Hematopoietic multipotent progenitor cell treated with erythropoietin and hydrocortisone succinate and interleukin-3 and kit ligand, for 4 days (in vitro differentiated cells): ENCODE measurements around the gene FBN2.
"Not testable (repeated sequence)": the region's sequence is repeated elsewhere in the genome, so short reads cannot be mapped to it uniquely, and the experiment has no call there.

Experiments used
- DNase-seq: peaks from one replicate; pipeline ENCODE4 v3.0.0-alpha.2; 2015

Gene FBN2

DNA sequence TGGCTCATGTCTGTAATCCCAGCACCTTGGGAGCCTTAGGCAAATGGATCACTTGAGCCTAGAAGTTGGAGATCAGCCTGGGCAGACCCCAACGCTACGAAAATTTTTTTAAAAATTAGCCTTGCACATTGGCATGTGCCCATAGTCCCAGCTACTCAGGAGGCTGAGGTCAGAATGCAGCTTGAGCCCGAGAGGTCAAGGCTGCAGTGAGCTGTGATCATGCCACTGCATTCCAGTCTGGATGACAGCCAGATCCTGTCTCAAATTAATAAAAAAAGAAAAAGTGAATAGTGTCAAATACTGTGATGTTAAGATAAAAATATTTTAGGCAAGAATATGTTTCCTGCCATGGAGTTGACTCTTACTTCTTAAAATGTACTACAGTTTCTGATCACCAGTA, 5.3 kb downstream of the FBN2 start:
- DNase-seq: no peak

DNA sequence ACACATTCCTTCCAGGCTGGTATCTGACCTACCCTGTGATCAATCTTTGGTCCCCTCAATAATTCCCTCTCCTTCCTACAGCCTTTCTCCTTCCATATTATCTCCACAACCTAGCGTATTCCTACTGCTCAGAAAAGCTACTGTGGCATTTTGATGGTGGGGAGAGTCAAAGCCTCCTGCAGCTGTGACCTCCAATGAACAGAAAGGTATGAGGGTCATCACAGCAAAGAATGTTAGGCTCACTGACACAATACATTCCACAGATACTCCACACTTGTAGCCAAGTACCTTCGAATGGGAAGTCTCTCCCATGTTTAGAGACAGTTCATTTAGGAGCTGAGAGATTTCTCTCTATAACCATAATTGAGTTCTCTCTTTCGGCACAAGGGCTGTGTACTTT, 5.9 kb downstream of the FBN2 start:
- no peak for DNase-seq

DNA sequence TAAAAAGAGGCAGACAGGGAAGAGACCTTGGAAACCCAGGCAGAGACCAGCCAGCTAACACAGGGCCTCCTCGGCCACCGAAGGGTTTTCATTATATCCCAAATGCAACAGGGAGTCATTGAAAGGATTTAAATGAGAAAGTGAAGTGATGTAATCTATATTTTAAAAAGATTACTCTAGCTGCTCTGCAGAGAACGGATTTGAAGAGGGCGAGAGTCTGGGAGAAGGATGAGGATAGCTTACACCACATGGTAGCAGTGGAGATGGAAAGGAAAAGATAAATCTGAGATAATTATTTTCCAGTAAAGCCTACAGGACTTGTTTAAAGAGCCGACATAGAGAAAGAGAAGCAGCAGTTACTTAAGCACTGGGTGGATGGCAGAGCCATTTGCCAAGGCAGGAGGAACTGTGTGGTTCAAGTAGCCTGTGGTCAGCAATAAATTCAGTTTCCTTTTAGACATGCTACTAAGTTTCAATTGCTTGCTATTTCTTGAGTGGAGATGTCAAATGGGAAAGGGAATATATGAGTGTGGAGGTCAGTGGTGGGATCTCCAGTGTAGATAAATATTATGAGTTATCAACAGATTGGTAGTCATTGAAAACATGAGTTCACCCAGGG, 9.3 kb downstream of the FBN2 start:
- no peak for DNase-seq

DNA sequence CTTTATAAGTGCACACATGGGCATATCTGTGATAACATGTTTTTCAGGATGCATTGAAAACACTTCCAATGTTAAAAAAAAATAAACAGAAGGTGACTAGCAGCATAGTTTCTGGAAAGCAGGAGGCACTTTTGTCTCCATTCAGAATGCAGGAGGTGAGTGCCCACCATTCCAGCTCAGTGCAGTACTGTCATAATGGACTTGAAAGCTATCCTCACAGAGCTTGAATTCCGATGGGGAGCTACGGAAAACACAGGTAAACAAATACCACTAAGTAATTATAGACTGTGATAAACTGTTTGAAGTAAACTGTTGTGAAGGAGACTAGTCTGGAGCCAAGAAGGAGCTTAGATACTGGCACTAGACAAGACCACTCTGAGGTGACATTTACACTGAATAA, 9.9 kb downstream of the FBN2 start:
- DNase-seq: no peak

DNA sequence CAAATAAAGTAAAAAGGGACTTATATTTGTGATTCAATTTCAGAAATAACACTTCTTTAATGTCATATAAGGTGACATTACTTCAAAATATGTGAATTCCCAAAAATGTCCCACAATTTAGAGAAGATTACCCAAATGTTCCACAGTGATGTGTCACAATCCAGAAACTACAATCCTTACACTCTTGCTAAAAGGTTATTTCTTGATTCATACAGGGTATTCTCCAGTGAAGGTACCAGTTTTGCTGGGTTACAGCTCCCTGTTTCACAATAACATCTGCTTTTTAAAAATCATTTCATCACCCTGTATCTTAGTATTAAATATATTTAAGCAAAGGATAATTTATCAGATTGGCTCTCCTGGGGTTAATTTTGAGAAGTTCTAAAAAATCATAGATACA, 11.0 kb downstream of the FBN2 start:
- no peak for DNase-seq

DNA sequence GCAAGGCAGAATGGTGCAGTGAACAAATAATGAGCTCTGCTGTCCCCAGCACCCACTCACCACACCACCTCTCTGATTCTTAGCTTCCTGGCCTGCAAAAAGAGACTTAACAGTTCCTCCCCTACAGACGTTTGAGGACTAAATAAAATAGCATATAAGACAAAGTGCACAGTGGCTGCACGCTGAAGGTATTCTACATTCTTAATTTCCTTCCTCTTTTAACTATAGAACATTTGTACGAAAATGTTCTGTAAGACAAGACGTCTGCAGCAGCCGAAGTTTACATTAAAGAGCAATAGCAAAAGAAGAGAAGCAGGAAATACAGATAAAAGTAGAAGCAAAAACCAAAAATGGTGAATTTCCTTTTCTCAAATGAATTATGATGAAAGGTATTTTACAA, 15.7 kb downstream of the FBN2 start:
- DNase-seq: peak; percentile 28

DNA sequence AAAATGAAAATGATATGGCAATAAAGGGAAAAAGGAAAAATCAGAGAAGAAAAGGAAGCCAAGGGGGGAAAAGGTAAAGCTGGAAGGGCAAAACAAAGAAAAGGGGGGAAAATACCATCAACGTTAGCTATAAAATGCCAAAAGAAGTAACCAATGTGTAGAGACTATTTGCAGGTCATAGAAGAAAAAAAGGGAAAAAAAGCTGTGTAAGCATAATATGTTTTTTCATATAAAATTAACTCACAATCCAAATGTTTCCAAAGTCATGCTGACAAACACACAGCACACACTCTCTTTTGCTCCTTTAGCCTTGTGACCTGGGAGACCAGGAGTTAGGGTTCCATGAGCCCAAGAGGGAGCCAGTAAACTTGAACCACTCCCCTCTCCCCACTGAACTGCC, 18.2 kb downstream of the FBN2 start:
- DNase-seq: no peak

DNA sequence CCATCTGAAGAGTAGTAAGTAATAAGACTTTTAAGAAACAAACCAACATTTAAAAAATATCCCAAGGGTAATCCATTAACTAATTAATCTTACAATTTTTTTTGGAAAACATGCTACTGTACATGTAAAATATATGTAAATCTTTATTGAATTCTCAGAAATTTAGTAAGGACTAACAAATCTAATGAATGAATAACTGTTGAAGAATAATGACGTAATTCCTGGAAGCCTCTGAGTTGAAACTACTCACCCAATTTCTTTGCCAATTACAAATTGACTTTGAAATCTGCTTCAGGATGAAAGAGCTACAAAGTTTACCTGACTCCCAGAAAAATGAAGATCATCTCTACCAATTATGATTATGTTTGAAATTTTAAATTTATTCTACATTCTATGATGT, 21.1 kb downstream of the FBN2 start:
- no peak for DNase-seq

DNA sequence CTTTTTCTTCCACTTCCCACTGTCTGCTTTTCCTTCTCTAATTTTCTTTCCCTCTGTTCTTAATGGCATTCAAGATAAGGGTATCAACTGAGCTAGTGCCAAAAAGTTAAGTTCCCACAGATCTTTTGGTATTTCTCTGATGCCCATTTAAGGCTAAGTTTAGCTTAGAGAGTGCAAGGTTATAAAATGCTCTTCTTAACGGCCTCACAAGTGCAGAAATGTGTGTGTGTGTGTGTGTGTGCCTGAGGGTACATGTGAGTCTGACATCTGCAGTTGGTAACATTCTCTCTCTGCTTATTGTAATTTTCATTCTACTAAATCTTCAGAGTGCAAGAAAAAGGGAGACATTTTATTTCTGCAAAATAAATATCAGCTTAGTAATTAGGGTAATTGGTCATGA, 24.2 kb downstream of the FBN2 start:
- no peak for DNase-seq

DNA sequence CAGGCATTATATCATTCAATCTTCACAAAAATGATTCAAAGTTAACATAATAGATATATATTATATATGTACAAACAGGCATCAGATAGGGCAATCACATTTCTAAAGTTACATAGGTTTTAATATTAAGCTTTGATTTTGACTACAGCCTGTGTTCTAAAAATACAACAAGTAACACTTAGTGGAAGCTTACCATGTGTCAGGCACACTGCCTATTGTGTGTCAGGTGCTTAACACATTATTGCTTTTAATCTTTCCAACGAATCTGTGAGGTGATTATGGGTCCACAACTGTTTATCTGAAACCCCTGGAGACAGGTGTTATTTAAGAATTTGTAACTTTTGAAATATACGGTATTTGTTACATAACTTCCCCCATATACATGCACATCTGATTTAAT, 25.2 kb downstream of the FBN2 start:
- no peak for DNase-seq

DNA sequence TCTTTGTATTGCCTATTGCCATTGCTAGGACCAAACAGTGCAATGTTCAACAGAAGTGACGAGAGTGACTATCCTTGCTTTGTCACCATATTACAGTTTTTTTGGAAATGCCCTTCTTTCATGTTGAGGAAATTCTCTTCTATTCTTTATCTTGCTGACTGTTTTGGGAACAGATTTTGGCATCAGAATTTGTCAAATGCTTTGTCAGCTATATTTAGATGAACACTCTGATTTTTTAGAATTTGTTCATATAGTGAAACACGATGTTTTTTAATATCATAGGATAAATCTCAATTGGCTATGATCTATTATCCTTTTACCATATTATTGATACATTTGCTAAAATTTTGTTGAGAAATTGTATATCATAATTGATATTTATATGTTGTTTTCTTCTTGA, 31.4 kb downstream of the FBN2 start:
- DNase-seq: no peak

DNA sequence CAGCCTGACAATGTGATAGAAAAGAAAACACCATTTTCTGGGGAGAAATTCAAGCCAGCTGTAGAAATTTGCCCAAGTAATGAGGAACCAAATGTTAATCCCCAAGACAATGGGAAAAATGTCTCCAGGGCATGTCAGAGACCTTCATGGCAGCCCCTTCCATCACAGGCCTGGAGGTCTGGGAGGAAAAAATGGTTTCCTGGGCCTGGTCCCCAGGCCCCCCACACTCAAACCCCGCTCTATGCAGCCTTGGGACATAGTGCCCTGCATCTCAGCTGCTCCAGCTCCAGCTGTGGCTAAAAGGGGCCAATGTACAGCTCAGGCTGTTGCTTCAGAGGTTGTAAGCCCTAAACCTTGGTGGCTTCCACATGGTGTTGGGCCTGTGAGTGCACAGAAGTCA, 34.3 kb downstream of the FBN2 start:
- DNase-seq: not testable (repeated sequence)

DNA sequence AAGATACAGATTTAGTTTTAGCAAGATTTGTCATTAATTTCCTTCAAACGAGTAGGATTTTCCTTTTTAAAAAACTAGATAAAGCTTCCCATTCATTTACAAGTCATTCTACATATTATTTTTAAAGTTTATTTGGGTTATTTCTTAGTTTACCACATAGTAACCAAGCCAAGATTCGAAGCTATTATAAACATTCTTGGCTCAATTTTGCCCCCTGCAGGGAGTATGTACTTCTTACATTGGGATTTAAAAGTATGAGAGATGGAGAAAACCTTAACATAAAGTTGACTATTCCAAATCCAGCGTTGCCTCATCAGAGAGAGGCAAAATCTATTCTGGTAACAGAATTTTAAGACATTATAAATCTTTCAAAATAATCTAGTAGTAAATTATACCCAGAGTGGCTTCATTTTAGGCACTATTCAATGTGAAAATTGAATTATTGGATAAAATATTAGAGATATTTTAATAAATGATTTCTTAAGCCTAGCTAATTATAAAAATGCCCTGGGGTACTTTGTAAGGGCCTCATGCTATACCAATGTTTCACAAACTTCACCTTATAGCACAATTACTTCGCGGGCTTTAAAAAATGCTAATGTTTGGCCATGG, 39.1 kb downstream of the FBN2 start:
- DNase-seq: peak; percentile 64

DNA sequence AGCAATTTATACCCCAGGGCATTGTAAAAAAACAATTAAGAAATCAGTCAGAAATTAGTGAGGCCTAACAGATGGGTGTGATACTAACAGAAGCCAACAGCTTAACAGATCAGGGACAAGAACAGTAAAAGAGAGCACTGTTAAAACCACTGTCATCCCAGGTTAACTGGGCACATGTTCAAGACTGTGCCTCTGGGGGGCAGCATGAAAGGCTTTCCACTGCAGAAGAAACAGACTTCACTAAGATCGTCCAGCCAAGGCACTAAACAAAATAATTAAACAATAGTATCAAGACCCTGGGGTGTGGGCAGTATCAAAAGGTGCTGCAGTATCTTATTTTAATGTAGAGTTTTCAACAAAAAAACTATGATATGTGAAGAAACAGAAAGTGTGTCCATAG, 43.5 kb downstream of the FBN2 start:
- DNase-seq: no peak

DNA sequence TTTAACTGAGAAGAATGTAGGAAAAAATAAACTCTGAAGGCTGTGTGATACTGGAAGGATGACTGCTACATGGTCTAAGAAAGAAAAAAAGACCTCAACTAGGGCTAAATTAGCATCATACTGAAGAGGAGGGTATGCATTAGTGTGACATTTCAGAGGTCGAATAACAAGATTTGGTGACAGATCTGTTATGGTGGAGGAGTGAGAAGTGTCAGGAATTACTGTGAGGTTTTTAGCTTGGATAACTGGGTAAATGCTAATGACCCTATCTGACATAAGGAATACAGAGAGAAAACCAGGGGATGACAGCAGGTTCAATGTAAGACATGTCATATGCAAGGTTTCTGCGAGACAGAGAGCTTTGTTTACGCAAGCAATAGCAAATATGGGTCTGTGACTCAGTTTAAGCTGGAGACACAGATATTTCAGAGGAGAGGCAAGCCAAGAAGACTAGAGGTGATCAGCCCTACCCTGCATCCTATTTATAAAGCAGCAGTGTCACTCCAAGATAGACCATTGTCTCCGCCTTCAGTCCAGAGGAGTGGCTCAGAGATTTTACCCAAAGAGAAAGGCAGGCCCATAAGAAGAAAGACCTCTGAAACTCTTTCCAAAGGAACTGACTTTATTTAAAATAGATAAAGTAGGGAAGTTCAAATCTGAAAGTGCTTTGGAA, 44.3 kb downstream of the FBN2 start:
- no peak for DNase-seq

DNA sequence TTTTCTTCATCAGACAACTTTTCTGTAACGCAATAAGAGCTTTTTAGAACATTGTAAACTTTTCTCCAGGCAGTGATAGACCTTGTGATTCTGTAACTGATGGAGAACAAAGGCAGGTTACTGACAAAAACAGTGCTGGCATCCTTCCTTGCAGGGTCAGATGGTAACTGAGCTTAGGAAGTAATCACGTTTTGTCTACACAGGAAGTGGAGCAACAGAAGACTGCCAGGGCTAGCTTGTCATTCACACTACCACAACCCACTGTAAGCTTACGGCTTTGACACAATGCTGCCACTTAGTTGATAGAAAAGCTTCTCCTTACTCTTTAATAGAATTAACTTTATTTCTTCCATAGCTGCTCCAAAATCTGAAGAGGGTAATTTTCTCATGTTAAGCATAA, 46.8 kb downstream of the FBN2 start:
- peak; percentile 15 for DNase-seq

DNA sequence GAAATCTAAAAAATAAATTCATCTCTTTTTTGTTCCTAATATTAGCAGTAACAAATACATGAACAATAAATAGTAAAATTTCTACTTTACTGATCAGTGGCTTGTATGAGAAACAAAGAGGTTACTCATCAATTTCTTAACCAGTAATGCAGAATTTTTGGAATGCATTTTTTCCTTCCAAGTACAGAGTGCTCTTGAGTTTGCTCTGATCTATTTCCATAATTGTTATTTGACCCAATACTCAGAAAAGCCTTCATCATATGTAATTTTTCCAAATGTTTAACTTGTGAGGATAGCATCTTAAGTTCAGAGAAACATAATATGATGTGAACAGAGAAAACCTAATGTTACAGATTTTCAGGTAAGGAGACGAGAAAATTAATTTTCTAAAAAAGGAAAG, 47.3 kb downstream of the FBN2 start:
- DNase-seq: no peak

DNA sequence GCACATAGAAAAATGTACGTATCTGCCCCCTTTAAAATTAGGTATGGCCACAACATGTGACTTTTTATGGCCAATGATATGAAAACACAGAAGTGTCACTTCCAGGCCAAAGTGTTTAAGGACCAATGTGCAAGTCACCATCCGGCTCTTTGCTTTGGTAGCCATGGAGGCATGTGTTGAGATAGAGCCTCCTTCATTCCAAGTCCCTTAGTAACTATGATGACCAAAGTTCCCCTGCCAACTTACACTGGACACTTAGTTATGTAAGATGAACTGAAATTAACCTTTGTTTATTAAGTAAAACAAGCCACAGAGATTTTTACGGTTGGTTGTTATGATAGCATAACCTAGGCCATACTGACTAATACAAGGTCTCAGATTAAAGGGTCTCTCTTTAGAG, 51.0 kb downstream of the FBN2 start:
- no peak for DNase-seq

DNA sequence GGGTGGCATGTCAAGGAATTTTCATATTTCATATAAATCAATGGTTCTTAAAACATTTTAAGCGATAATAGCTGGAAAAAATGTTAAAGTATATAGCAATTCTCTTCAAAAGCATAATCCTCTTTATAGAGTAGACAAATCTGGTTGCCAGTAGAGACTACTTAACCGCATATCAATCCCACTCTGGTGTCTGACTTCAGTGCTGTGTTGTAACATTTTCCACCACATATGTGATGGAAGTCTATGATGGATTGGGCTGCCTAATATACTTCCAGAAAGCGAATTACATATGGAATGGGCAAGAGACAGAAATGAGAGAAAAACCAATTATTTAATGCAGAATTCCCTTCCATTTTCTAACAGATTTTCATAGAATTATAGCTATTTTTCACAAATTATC, 54.3 kb downstream of the FBN2 start:
- DNase-seq: no peak

DNA sequence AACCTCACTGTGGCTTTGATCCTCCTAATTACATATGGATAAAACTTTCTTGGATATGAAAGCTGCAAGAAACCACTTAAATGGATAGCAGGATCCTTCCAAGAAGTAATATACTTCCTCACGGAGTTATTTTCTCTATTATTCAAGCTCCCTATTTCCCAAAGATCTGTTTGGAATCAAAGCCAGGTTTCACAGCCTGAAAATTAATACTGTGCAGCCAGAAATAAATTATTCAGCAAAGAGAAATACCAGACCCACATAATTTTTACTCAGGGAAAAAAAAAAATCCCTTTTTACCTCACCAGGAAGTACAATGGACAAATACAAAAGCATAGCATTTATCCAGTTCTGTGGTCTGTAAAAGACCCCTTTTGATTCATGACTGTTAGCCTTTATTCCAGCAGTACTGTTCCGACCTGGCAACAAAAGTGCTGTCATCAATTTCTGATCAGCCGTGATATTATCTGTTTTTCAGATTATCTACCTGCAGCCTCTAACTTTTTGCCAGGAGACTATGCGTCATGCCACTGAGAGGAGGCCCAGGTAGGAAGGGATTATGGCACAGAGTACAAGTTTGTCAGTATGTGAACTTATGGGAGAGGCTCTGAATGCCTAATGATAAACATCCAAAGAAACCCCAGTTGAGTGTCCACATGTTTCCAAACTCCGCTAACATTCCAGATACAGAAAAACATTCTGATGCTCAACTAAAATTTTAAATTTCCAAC, 57.0 kb downstream of the FBN2 start:
- no peak for DNase-seq

DNA sequence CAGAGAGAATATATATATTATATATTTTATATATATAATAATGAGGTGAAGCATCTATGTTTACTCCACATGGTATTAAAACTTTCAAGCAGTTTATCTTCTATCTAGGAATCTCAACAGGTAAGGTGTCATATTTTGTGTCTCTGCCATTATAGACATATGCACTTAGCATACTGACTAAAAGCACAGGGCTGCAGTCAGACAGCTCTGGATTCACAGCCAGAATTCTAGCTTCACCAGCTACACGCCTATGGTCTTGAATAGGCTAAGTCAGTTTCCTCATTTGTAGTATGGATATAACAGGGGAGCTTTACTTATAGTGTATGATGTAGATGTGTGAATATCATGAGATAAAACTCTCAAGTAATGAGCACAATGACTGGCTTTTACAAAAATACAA, 57.9 kb downstream of the FBN2 start:
- DNase-seq: no peak

DNA sequence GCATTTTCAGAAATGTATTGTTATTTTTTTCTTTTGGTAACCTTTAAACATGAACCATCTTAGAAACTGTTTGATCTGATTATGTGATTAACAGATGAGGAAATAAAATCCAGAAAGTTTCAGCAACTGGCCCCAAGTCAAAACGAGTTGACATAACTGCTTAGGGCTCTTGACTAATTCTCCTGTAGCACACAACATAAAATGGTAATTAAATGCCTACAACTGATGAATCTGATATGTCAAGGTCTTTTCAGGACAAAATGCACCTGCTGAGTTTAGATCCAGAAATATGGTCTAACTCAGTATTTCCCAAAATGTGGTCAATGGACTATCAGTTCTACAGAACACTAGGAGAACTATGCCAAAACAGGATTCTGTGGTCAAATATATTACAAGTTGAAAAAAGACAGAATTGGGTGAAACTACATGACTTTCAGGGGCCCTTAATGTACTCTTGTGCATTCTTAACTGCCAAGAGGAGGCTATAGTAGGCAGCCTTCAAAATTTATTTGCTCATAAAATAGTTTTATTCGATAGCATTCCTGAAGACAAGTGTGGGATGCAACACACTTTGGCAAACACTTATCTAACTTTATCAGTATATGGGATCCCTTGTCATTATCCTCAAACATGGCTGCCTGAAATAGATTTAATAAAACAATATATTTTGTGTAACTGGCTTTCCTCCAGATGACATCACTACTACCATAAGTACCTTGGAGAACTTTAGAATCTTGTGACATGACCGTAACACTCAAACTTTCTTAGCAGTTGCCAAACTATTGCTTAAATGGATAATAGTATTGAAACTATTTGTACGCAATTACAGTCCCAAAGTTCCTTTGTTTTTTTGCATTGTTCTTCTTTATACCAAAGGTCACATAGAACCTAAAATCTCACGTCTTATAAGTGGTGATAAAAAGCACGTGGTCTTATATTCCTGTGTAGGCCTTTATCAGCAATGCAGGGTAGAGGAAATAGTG, 59.4 kb downstream of the FBN2 start:
- no peak for DNase-seq

DNA sequence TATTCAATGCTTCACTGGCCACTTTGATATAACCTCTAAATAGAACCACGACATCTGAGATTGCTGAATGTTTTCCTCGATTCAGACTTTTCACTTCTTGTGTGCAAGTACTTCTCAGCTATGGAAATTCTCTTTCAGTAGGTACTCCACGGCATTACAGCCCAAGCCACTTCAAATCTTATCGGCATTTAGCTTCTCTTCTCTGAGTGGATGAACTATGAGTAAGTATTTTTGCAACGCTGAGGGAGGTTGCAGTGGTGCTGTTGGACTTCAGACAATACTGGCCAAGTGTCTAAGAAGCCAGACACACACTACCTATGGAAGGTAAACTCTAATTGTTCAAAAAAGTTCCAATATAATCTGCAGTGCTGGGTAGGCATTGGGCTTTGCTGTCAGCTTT, 60.1 kb downstream of the FBN2 start:
- no peak for DNase-seq
